Immature natural killer cell (primary cell): ENCODE measurements around the gene RPL9. TPM values are rescaled to one million over a fixed set of nuclear protein-coding genes. Genes with fewer than 3 reads are reported as not detected.
A peak's percentile ranks its signal among the peaks of the same experiment; 100 is the strongest.
"Not testable (repeated sequence)": the region's sequence is repeated elsewhere in the genome, so short reads cannot be mapped to it uniquely, and the experiment has no call there.

Experiments used
- DNase-seq, 3 donors: peaks; one replicate each; pipeline ENCODE4 v3.0.0; 2022; ENCODE audit warnings: mixed read lengths in 1 of 3
- H3K27ac Mint-ChIP-seq, 6 donors: one replicate each; pipeline ENCODE4 v1.8.0; 2020; ENCODE audit warnings: mixed read lengths in 6 of 6, mild to moderate bottlenecking in 5 of 6, inconsistent platforms in 4 of 6, moderate library complexity in 3 of 6
- H3K27me3 Mint-ChIP-seq, 3 donors: one replicate each; pipeline ENCODE4 v1.8.0; 2020 to 2021; ENCODE audit warnings: low read depth in 3 of 3, mild to moderate bottlenecking in 3 of 3, mixed read lengths in 3 of 3, moderate library complexity in 3 of 3, inconsistent platforms in 1 of 3
- H3K36me3 Mint-ChIP-seq, 3 donors: one replicate each; pipeline ENCODE4 v1.8.0; 2020; ENCODE audit warnings: mixed read lengths in 3 of 3, inconsistent platforms in 2 of 3, mild to moderate bottlenecking in 2 of 3
- H3K4me1 Mint-ChIP-seq, 2 donors: one replicate each; pipeline ENCODE4 v1.8.0; 2020; ENCODE audit warnings: inconsistent platforms in 2 of 2, mild to moderate bottlenecking in 2 of 2, mixed read lengths in 2 of 2, moderate library complexity in 1 of 2
- H3K4me3 Mint-ChIP-seq, 5 donors: one replicate each; pipeline ENCODE4 v1.8.0; 2020; ENCODE audit warnings: mild to moderate bottlenecking in 5 of 5, mixed read lengths in 5 of 5, inconsistent platforms in 3 of 5, moderate library complexity in 3 of 5
- H3K9me3 Mint-ChIP-seq, 6 donors: one replicate each; pipeline ENCODE4 v1.8.0; 2020; ENCODE audit warnings: mild to moderate bottlenecking in 6 of 6, mixed read lengths in 6 of 6, inconsistent platforms in 4 of 6, moderate library complexity in 3 of 6
- polyA plus RNA-seq, 3 donors: library from polyadenylated mRNA; unstranded; fragments of 300-500 nt; fragmentation: Illumina TruSeq; gene quantifications; one replicate each; pipeline ENCODE4 v1.2.3, GENCODE V29; 2021

Gene RPL9
- polyA plus RNA-seq, 3 donors from 2014 or later = 864 to 2,045 (median 1,318) TPM

GRCh38 chr4:39480902-39481695 lies 22.4 kb upstream of the RPL9 start:
- peaks cover 0 to 2% (median 2%) of the 10 kb centered on the region in 3 donors for H3K27me3 Mint-ChIP-seq
- H3K27ac Mint-ChIP-seq = no peak overlapping the region
- H3K9me3 Mint-ChIP-seq = peaks cover 0 to 5% (median 0%) of the 10 kb centered on the region in 6 donors
- no peak overlapping the region for H3K4me3 Mint-ChIP-seq
- no peak for DNase-seq
- no peaks in the 10 kb centered on the region for H3K4me1 Mint-ChIP-seq
- H3K36me3 Mint-ChIP-seq = peaks cover 0 to 7% (median 4%) of the 10 kb centered on the region in 3 donors

DNA sequence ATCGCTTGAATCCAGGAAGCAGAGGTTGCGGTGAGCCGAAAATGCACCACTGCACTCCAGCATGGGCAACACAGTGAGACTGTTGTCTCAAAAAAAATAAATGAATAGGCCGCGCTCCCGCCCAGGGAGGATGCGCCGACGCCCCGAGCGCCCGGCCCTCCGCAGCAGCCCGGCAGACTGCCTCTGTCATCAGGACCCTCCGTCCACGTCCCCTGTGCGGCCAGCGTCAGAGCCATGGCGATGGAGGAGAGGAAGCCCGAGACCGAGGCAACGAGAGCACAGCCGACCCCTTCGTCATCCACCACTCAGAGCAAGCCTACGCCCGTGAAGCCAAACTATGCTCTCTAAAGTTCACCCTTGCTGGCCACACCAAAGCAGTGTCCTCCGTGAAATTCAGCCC lies 21.5 kb upstream of the RPL9 start:
- Mint-ChIP-seq H3K4me1 (no peaks in the 10 kb centered on the region), H3K9me3 (peaks cover 0 to 5% (median 0%) of the 10 kb centered on the region in 6 donors), H3K27me3 (peaks cover 0 to 1% (median 0%) of the 10 kb centered on the region in 3 donors), H3K36me3 (peaks cover 0 to 7% (median 4%) of the 10 kb centered on the region in 3 donors), H3K4me3 (no peak overlapping the region), H3K27ac (no peak overlapping the region)
- DNase-seq = no peak

- Mint-ChIP-seq H3K4me3 (no peak overlapping the region), H3K9me3 (no peaks in the 10 kb centered on the region), H3K27ac (no peak overlapping the region), H3K4me1 (no peaks in the 10 kb centered on the region), H3K27me3 (no peaks in the 10 kb centered on the region), H3K36me3 (peaks cover 4 to 9% (median 5%) of the 10 kb centered on the region in 3 donors)
- DNase-seq = no peak
Observed at GRCh38 chr4:39476187-39476895, 17.6 kb upstream of the RPL9 start.

GRCh38 chr4:39472396-39472795 lies 13.7 kb upstream of the RPL9 start:
- H3K4me3 Mint-ChIP-seq = no peak overlapping the region
- no peaks in the 10 kb centered on the region for H3K9me3 Mint-ChIP-seq
- no peak overlapping the region for H3K27ac Mint-ChIP-seq
- H3K27me3 Mint-ChIP-seq = no peaks in the 10 kb centered on the region
- H3K36me3 Mint-ChIP-seq = peaks cover 5 to 16% (median 8%) of the 10 kb centered on the region in 3 donors
- no peak for DNase-seq
- H3K4me1 Mint-ChIP-seq = peaks cover 0 to 1% of the 10 kb centered on the region in 2 donors

- Mint-ChIP-seq H3K4me1 (peaks cover 0 to 1% of the 10 kb centered on the region in 2 donors), H3K27ac (no peak overlapping the region), H3K4me3 (no peak overlapping the region), H3K27me3 (no peaks in the 10 kb centered on the region), H3K9me3 (no peaks in the 10 kb centered on the region), H3K36me3 (peaks cover 5 to 13% (median 6%) of the 10 kb centered on the region in 3 donors)
- no peak for DNase-seq
Observed at GRCh38 chr4:39470402-39470801, 11.7 kb upstream of the RPL9 start.

GRCh38 chr4:39469429-39470077 lies 10.8 kb upstream of the RPL9 start:
- Mint-ChIP-seq H3K27me3 (no peaks in the 10 kb centered on the region), H3K9me3 (no peaks in the 10 kb centered on the region), H3K27ac (peak overlapping the region in 1 of 6 donors; percentile 29), H3K4me1 (peaks cover 0 to 1% of the 10 kb centered on the region in 2 donors), H3K36me3 (peaks cover 6 to 21% (median 10%) of the 10 kb centered on the region in 3 donors), H3K4me3 (no peak overlapping the region)
- DNase-seq = peak; percentile 33 to 48 (median 43)

- no peak for DNase-seq
- no peaks in the 10 kb centered on the region for H3K27me3 Mint-ChIP-seq
- peak overlapping the region in 1 of 6 donors; percentile 17 for H3K27ac Mint-ChIP-seq
- H3K4me1 Mint-ChIP-seq = peaks cover 0 to 1% of the 10 kb centered on the region in 2 donors
- H3K9me3 Mint-ChIP-seq = no peaks in the 10 kb centered on the region
- no peak overlapping the region for H3K4me3 Mint-ChIP-seq
- H3K36me3 Mint-ChIP-seq = peaks cover 6 to 22% (median 9%) of the 10 kb centered on the region in 3 donors
Observed at GRCh38 chr4:39467464-39467863, 8.7 kb upstream of the RPL9 start.

- peaks cover 6 to 22% (median 9%) of the 10 kb centered on the region in 3 donors for H3K36me3 Mint-ChIP-seq
Observed at GRCh38 chr4:39466747-39467146, 8.0 kb upstream of the RPL9 start.

DNA sequence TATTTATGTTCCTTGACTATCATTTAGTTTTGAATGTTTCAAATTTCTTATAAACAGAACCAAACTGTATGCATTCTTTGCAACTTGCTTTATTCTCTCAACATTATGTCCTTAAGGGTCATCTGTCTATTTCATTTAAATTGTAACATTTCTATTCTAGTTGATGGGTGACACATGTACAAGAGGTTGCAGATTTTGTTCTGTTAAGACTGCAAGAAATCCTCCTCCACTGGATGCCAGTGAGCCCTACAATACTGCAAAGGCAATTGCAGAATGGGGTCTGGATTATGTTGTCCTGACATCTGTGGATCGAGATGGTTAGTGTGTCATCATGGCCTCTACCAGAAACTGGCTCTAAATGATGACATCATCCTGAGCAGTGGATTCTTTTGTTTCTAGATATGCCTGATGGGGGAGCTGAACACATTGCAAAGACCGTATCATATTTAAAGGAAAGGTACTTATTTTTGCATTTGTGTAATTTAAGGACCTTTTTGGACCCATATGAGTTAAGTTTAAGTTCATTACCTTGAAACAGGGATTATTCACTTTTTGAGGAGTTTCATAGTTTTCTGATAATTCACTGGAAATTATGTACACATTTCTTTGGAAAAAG lies 6.3 kb upstream of the RPL9 start:
- H3K27me3 Mint-ChIP-seq = no peaks in the 10 kb centered on the region
- no peak overlapping the region for H3K4me3 Mint-ChIP-seq
- peak overlapping the region in 1 of 6 donors; percentile 36 for H3K27ac Mint-ChIP-seq
- no peaks in the 10 kb centered on the region for H3K9me3 Mint-ChIP-seq
- H3K36me3 Mint-ChIP-seq = peaks cover 3 to 18% (median 9%) of the 10 kb centered on the region in 3 donors
- DNase-seq = no peak
- peaks cover 4 to 12% of the 10 kb centered on the region in 2 donors for H3K4me1 Mint-ChIP-seq

More at GRCh38 chr4:39466747-39467146, 8.0 kb upstream of the RPL9 start:
- H3K27ac Mint-ChIP-seq = no peak overlapping the region
- no peaks in the 10 kb centered on the region for H3K9me3 Mint-ChIP-seq
- peaks cover 0 to 1% of the 10 kb centered on the region in 2 donors for H3K4me1 Mint-ChIP-seq
- no peak overlapping the region for H3K4me3 Mint-ChIP-seq
- no peaks in the 10 kb centered on the region for H3K27me3 Mint-ChIP-seq
- DNase-seq = no peak

GRCh38 chr4:39458161-39458504 lies 589 bp downstream of the RPL9 start:
- peak overlapping the region; percentile 95 to 98 (median 97) for H3K4me3 Mint-ChIP-seq
- peak overlapping the region; percentile 98 to 100 (median 99) for H3K27ac Mint-ChIP-seq
- peaks cover 5 to 11% (median 9%) of the 10 kb centered on the region in 3 donors for H3K27me3 Mint-ChIP-seq
- DNase-seq, H3K9me3 Mint-ChIP-seq: not testable (repeated sequence)
- peaks cover 36 to 71% of the 10 kb centered on the region in 2 donors for H3K4me1 Mint-ChIP-seq
- H3K36me3 Mint-ChIP-seq = peaks cover 4 to 31% (median 14%) of the 10 kb centered on the region in 3 donors

DNA sequence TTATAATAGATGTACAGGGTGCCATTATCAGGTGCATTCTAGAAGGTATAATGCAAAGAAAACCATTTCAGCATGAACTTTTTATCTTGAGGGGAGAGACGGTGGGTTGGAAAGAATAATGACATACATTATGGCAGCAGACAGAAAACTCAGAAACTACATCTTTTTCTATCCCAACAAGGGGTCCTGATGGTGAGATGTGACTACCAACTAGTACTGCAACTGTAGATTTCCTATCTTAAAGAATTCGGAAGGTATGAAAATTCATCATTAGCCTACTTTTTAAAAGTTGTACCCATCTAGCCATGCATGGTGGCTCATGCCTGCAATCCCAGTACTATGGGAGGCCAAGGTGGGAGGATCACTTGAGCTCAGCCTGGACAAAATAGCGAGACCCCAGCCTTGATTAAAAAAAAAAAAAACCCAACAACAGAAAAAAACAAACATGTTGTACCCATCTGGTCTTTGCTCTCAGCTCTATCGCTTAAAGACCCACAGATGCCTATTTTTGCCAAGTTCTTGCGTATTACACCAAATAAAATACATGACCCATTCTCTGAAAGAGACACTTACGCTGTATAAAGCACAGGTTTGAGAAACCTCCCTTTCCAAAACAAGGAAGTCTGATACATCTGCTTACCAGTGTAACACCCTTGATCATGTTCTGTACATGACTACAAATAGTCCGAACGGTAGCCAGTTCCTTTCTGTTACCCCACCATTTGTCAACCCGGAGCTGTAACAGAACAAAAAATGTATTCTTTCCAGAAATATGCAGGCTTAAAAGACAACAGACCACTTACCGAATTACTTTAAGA lies 1.6 kb downstream of the RPL9 start:
- Mint-ChIP-seq H3K9me3 (no peaks in the 10 kb centered on the region), H3K27ac (peak overlapping the region; percentile 98 to 100 (median 99)), H3K27me3 (peaks cover 5 to 15% (median 11%) of the 10 kb centered on the region in 3 donors), H3K4me1 (peaks cover 36 to 80% of the 10 kb centered on the region in 2 donors), H3K36me3 (peaks cover 4 to 41% (median 22%) of the 10 kb centered on the region in 3 donors), H3K4me3 (peak overlapping the region; percentile 95 to 98 (median 97))
- DNase-seq = no peak

DNA sequence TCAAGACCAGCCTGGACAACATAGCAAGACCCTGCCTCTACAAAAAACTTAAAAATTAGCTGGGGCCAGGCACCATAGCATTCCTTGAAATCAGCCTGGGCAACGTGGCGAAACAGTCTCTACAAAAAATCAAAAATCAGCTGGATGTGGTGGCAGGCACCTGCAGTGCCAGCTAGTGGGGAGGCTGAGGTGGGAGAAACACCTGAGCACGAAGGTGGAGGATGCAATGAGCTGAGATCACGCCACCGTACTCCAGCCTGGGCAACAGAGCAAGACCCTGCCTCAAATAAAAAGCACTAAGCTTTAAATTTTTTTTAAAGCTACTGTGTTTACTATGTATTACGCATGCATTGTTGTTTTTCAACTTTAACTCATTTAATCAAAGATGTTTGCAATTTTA lies 3.2 kb downstream of the RPL9 start:
- Mint-ChIP-seq H3K4me3 (no peak overlapping the region), H3K9me3 (no peaks in the 10 kb centered on the region), H3K4me1 (peaks cover 35 to 76% of the 10 kb centered on the region in 2 donors), H3K27ac (no peak overlapping the region), H3K27me3 (peaks cover 5 to 15% (median 11%) of the 10 kb centered on the region in 3 donors), H3K36me3 (peaks cover 4 to 48% (median 29%) of the 10 kb centered on the region in 3 donors)
- no peak for DNase-seq
